Activated CD4-positive, alpha-beta T cell treated with anti-CD3 and anti-CD28 coated beads for 48 hours (primary cell): Measurements from ENCODE around the gene SRGAP3.
A peak's percentile ranks its signal among the peaks of the same experiment; 100 is the strongest.
"Not testable (repeated sequence)": the region's sequence is repeated elsewhere in the genome, so short reads cannot be mapped to it uniquely, and the experiment has no call there.

ENCODE experiments used
- DNase-seq: peaks from one replicate; pipeline ENCODE4 v3.0.0-alpha.2; 2020

SRGAP3 gene

GRCh38 chr3:9249273-9250192, at the start of gene SRGAP3:
Gene SRGAP3 (minus strand): TSS chr3:9249646. CDS start chr3:9248951, 695 bp downstream.
- DNase-seq, result peak; percentile 84

- DNase-seq, result no peak
These were observed 48.8 kb upstream of the SRGAP3 start for GRCh38 chr3:9298236-9298635.

DNA sequence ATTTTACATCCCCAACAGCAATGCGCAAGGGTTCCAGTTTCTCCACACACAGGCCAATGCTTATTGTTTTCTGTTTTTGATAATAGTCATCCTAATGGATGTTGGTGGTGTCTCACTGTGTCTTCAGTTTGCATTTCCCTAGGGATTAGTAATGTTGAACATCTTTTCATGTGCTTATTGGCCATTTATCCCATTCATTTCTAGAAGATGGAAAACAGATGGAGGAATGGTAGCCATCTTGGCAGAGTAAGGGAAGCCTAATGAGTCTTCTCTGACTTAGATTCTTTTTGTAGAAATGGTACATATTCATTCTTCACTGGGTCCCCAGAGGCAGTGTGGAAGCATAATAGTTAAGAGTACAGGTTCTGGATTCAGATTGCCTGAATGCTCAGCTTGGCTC, 46.8 kb upstream of the SRGAP3 start:
- no peak for DNase-seq

- no peak for DNase-seq
These were observed 45.6 kb upstream of the SRGAP3 start for GRCh38 chr3:9295007-9295406.

GRCh38 chr3:9293953-9294352, 44.5 kb upstream of the SRGAP3 start:
- DNase-seq, result not testable (repeated sequence)

DNA sequence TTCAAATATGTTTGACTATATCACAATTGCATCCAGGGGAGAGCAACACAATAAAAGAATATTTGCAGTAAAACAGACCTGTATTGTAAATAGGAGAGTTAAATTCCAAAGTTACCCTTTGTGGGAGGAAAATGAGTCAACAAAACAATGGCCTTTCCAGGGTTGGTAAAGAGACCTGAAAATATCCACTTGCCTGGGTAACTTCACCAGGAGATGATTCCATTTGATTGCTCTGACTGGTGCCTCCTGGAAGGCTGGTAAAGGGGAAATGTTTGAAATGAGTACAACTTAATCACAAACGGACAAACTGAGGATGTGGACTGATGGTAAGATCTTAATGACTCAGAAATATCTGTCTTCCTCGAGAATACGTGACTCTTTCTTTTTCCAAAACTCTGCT, 43.6 kb upstream of the SRGAP3 start:
- no peak for DNase-seq

DNA sequence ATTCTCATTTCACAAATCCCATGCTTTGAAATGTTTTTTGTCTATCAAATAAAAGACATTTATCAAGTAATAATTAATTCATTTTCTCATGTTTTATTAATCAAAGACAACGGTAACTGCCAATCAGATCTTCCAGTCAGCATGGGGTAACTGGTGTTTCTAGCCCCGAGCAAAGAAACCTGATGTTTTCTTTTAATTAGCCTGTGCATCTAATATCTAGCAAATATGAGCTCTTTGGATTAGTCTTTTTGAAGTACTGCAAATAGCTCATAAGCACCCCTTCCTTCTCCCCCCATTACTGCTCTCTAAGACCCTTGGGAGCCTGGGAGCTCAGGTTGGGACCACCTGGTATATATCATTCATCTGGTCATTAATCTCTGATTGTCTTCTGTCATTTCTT, 43.1 kb upstream of the SRGAP3 start:
- no peak for DNase-seq

DNA sequence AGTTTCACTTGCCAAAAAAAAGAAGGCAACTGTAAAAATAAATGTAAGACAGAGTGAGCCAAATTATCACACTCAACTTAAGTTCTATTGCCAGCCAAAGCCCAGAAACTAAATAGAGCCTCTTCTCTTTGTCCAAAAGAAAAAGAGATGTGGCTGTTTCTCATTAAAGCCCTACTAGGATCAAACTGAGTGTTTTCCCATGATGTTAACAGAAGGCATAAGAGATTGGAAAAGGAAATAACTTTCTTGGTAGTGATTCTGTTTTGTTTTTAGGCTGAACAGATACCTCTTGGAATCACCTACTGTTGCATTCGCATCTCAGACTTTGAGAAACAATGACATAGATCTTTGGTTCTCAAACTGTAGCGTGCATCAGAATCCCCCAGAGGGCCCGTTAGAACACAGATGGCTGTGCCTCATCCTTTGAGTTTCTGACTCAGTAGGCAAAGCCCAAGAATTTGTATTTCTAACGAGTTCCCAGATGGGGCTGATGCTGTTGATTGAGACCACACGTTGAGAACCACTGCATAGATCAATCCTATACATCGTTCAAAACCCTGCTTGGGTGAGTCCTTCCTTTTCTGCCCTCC, 42.5 kb upstream of the SRGAP3 start:
- no peak for DNase-seq

GRCh38 chr3:9290566-9290965, 41.1 kb upstream of the SRGAP3 start:
- DNase-seq, result no peak

GRCh38 chr3:9281533-9281932, 32.1 kb upstream of the SRGAP3 start:
- not testable (repeated sequence) for DNase-seq

DNA sequence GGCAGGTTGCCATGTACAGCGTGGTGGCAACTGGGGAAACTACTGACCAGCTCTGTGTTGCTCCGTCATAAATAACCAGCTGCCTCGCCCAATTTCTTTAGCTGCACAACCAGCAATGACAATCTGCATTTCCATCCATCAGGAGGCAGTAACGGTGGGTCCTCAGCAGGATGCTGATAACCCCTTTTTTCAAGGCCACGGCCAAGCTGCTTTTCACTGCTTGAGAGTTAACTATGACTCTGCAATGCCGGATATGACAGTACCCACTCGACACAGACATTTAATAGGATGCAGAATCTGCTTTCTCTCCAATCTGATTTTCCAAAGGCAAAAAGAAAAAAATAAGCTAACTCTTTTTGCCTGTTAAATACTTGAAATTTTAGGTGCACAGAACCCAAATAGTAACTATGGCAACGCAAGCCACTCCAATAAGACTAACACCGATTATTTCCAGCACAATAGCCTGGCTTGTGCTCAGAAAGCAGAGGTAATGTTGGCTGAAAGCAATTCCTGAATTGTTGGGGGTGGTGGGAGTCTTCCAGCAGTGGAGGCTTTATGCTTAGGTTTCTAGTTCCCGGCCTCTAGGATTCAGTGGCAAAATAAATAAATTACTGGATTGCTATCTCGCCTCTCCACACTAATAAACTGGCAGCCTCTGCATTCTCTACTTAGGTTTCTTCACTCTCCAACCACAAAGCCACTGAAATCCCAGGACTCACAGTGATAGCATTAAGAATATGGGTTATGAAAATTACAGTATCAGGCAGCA, 31.2 kb upstream of the SRGAP3 start:
- DNase-seq, result no peak

DNA sequence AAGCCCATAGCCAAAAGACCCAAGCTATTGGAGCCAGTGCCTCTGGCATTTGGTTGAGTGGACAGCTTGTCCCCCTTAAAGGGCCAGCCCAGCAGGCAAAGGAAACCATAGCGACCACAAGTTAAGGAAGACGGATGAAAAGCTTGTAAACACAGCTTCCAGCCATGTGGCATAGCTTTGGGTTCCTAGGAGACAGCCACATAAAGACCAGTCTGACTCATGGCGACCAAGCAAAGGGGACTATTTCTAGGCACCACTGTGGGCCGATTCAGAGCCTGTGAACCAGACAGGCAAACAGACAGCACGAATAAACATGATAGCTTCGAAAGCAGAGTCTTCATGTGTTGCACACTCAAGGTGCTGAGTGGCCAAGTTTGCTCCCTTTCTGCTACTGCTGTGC, 30.5 kb upstream of the SRGAP3 start:
- DNase-seq, result no peak

DNA sequence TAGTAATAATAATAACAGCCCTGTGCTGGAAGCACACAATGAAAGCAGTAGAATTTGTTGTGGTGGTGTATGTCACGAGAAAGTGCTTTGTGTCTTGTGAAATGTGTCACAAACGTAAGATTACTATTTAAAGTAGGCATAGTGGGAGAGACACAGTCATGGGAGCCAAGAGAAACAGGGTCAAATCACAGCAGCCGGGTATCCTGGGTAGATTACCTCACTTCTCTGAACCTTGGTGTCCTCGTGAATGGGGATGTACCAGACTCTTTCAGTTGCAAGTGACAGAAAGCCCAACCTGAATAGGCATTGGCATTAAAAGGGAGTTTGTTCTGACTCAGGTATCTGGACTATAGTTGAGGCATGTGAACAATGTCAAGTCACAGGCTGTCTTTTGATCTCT, 29.1 kb upstream of the SRGAP3 start:
- DNase-seq, result no peak

- no peak for DNase-seq
These were observed 28.6 kb upstream of the SRGAP3 start for GRCh38 chr3:9278085-9278484.

- no peak for DNase-seq
These were observed 27.4 kb upstream of the SRGAP3 start for GRCh38 chr3:9276761-9277370.

DNA sequence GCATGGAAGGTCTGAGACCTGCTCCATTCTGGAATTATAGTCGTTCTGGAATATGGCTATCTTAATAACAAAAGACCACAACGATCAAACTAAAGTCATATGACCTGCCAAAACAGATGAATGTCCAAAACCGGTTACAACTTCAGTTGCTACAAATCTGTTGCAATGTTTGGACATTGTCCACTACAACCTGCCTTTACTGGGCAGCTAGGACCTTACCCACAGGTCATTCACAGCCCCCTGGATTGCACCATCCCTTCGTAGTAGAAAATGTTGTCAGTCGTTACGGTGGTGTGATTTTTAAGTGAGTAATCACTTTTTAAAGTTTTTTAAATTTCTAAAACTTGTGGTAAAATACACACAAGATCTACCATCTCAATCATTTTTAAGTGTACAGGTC, 22.5 kb upstream of the SRGAP3 start:
- DNase-seq, result no peak

DNA sequence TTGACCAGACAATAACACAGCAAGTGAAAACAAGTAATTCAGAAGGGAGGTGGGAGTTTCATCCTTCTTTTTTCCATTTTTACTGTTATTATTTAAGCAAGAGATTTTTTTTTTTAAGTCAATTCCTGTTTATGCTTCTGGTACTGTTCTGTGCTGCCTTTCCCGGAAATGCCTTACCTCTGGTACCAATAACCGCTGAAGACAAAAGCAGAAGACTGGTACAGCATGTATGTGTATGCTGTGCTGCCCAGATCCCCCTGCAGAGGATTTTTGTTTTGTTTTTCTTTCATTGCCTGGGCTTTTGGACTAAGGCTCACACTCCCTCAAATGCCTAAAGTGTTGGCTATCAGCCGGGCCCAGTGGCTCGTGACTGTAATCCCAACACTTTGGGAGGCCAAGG, 21.3 kb upstream of the SRGAP3 start:
- DNase-seq, result no peak

DNA sequence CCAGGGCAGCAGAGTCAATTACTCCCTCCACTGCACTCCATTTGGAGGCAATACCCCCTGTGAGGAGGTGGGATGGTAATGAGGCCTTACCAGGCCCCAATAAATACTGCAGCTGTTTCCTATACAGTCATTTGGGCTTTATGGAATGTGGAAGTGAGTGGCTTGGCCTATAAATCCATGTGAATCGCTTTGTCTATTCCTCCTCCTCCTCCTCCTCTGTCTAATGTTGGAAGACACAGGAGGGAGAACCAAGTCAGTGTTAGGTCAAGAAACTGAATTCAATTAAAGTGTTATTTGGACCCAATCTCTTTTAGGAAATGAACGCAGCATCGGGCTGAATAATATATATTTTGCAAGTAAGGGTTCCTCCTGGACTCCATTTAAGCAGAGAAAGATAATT, 17.3 kb upstream of the SRGAP3 start:
- no peak for DNase-seq

DNA sequence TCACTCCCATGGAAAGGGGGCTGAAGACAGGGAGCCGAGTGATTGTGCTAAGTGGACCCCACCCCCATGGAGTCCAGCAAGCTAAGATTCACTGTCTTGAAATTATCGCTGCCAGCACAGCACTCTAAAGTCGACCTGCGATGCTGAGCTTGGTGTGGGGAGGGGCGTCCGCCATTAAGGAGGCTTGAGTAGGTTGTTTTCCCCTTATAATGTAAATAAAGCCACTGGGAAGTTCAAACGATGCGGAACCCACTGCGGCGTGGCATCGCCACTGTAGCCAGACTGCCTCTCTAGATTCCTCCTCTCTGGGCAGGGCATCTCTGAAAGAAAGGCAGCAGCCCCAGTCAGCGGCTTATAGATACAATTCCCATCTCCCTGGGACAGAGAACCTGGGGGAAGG, 10.9 kb upstream of the SRGAP3 start:
- no peak for DNase-seq

DNA sequence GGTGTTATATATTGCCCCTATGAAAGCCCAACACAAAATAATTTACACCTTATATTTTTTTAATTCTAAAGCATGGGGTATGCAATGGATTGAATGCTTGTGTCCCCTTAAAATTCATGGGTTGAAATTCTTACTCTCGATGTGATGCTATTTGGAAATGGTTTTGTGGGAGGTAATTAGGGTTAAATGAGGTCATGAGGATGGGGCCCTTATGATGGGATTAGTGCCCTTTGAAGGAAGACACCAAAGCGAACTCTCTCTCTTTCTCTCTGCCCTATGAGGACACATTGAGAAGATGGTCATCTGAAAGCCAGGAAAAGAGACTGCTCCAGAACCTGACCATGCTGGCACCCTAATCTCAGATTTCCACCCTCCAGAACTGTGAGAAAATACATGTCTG, 7.6 kb upstream of the SRGAP3 start:
- no peak for DNase-seq

GRCh38 chr3:9255976-9256375, 6.5 kb upstream of the SRGAP3 start:
- DNase-seq, result no peak

DNA sequence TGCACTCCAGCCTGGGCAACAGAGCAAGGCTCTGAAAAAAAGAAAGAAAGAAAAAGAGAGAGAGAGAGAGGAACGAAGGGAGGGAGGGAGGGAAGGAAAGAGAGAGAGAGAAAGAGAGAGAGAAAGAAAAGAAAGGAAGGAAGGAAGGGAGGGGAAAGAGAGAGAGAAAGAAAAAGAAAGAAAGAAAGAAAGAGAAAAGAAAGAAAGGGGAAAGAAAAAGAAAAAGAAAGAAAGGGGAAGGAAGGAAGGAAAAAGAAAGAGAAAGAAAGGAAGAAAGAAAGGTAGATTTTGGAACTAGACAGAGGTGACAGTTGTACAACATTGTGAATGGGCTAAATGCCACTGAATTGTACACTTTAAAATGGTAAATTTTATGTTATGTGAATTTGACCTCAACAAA, 5.3 kb upstream of the SRGAP3 start:
- no peak for DNase-seq

- DNase-seq, result no peak
These were observed 3.9 kb upstream of the SRGAP3 start for GRCh38 chr3:9253327-9253726.
